GM19035 (cell line): ENCODE measurements around the gene TMEM154.
"Not testable (repeated sequence)": the region's sequence is repeated elsewhere in the genome, so short reads cannot be mapped to it uniquely, and the experiment has no call there.

Experiments
- ATAC-seq: cut with Tn5 transposase; IDR thresholded peaks from one replicate; pipeline ENCODE4 v1.9.1; 2021; ENCODE audit not compliant: unreplicated experiment

Gene TMEM154

DNA sequence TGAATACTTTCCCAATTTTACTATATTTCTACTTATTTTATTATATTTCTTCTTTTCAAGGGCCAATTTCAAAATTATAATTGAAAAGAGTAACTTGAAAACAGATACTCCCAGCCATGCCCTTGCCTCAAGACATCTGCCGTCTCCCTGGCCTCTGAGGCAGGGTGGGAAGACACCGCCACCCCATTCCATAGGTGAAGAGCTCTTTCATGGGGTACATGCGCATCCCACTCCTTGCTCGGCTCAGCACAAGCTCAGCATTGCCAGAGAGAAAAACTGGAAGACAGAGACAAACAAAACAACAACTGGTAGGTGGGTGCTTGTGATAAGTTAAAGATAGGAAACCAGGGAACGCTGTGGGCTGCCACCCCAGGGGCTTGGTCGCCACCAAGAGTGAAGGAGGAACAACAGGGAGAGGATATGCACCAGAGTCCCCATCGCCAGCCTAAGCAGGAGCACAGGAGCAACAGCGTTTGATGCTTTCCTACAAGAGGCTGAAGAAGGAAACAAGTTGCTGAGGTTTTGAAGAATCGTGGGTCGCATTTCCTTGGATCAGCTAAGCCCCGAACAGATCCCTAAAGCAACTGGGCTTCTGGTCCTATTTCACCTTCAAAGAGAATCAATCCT is 11.3 kb downstream of the TMEM154 start:
- ATAC-seq = no peak

- ATAC-seq = no peak
Measured at GRCh38 chr4:152667781-152668180, 12.0 kb downstream of the TMEM154 start.

DNA sequence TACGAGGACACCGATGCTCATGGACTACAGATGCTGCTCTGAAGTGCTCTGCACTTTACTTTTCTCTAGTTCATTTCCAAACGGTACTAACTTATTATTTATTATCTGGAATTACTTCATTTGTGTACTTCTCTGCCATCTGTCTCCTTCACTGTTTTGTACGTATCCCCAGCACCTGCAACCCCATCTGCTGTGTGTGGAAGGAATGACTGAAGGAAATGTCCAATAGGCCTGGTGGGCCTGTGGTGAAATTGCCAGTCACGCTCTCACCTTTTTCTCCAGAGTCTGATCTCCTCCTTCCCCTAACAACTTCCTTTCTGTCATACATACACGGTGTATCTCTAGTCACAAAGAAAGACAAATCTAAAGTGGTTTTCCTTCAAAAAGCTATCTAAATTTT is 12.9 kb downstream of the TMEM154 start:
- no peak for ATAC-seq

DNA sequence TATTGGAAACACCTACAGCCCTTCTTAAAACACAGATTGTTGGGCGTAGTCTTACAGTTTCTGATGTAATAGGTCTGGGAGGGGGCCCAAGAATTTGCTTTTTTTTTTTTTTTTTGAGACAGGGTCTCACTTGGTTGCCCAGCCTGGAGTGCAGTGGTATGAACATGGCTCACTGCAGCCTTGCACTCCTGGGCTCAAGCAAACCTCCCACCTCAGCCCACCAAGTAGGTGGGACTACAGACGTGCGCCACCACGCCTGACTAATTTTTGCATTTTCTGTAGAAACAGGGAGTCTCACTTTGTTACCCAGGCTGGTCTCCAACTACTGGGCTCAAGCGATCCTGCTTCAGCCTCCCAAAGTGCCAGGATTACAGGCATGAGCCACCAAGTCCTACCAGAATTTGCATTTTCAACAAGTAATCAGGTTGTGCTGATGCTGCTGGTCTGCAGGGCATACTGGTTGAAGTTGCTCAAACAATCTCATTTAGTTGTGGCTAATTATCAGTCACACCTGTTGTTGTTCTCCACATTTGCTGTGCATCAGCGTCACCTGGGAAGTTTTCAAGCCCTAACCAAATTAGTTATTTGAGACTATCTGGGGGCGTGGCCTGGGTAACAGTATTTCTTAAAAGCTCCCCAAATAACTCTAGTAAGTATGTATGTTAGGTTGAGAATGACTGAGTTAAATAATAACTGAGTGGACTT is 14.0 kb downstream of the TMEM154 start:
- ATAC-seq = no peak

DNA sequence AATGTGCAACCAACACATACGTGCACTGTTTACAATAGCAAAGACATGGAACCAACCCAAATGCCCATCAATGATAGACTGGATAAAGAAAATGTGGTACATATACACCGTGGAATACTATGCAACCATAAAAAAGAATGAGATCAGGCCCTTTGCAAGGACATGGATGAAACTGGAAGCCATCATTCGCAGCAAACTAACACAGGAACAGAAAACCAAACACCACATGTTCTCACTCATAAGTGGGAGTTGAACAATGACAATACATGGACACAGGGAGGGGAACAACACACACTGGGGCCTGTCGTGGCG is 15.8 kb downstream of the TMEM154 start:
- not testable (repeated sequence) for ATAC-seq

DNA sequence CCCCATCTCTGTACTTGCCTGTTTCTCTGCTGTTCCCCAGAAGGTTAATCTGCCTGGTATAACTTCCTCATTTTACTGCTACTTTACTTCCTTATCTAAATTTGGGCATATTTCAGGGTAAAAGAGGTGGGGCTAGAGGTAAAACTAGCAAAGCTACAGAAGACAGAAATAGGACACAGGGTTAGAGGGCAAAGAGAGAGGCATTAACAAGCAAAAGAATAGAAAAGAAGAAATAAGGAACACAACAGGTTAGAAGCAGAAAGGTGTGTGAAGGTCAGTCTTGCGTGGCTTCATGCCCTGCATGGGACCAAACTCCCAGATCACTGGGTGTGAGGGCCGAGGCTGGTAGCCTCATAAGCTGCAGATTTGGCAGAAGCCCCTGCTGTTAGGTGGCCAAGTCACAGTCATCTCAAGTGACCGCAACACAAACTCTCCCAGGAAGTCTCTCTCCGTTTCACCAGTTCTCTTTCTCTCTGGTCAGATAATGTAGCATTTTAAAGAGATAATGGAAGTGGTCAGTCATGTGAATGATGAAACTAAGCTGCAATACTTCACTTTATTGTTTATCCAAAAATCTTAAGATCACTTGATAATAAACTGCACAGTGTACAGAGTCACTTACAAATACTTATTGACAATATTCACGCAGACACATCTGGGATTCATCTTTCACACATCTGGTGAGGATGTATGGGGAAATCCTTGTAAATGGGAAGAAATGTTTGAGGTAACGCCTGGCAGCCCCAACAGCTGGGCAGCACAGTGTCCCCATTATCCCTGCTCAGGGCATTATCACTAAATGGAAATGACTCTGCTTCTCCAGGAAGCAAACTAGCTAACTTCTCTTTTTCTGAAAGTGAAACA is 16.4 kb downstream of the TMEM154 start:
- ATAC-seq = peak; percentile 60

DNA sequence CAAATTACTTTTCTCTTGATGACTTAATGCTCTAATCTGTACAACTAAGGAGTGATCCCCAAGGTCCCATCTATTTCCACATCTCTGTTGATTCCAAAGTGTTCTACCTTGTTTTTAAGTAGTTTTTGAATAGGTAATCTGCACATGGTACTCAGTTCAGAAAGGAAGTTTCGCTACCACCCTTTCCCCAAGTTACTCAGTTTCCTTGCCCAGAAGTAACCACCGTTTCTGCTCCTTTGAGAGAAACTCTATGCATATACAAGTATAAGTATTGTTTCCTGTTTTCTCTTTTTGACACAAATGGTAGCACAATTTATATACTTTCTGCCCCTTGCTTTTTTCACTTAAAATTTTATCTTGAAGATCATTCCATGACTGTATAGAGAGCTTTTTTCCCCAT is 18.1 kb downstream of the TMEM154 start:
- ATAC-seq = no peak

- no peak for ATAC-seq
Measured at GRCh38 chr4:152660526-152660925, 19.3 kb downstream of the TMEM154 start.

GRCh38 chr4:152659806-152660205 is 20.0 kb downstream of the TMEM154 start:
- no peak for ATAC-seq

- ATAC-seq = no peak
Measured at GRCh38 chr4:152657657-152658056, 22.1 kb downstream of the TMEM154 start.

DNA sequence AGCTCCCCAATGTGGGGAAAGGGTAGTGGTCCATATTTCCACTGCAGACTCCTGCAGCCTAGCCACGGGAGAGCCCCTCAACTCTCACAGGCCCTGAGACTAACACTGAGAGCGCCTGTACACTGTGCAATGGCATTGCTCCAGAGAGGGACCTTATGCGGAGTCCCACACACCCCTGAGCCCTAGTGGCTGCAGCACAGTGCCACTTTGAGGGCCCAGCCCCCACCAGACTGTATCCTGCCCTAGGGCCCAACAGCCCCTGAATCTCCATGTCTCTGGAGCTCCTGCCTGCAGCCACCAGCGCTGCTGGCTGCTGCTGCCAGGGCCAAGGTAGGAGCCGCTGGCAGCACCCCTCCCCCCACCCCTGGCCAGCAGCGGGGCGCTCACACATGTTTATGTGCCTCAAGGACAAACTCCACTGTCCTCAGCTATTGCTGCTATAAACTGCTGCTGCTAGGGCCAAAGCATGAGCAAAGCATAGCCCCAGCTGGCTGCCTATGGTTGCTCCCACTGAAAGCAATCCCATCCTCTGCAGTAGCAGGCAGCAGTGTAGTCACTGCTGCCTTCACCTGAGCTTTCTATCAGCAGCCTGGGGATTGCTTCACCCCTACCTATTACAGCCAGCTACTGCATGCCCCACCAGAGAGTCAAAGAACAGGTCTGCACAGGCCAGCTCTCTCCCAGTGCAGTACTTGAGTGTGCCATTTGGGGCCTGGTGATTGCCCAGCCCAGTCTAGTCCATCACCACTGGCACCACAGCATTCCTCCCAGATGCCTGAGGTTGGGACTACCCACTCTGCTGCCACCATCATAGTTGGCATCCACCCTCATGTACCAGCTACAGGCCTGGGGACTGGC is 24.3 kb downstream of the TMEM154 start:
- ATAC-seq = no peak

DNA sequence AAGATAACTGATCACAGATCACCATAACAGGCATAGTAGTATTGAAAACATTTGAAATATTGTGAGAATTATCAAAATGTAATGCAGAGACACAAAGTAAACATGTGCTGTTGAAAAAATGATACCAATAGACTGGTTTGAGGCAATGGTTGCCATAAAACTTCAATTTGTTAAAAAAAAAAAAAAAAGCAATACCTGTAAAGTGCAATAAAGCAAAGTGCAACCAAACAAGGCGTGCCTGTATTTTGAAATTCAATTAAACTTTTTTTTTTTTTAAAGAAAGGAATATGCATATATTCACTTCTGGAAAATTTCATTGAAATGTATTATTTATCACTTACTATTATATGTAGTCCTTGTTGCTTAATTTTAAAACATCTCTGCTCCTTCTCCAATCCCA is 27.7 kb downstream of the TMEM154 start:
- ATAC-seq = no peak

DNA sequence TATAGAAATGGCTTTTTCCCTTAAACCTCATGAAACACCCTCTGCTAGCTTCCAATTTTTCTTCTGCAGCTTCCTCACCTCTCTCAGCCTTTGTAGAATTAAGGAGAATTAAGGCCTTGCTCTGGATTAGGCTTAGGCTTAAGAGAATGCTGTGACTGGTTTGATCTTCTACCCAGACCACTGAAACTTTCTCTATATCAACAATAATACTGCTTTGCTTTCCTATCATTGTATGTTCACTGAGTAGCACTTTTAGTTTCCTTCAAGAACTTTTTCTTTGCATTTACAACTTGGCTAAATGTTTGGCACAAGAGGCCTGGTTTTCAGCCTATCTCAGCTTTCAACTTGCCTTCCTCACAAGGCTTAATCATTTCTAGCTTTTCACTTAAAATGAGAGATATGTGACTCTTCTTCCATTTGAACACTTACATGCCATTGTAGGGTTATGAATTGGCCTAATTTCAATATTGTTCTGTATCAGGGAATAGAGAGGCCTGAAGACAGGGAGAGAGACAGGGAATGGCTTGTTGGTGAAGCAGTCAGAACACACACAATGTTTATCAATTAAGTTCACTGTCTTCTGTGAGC is 28.2 kb downstream of the TMEM154 start:
- ATAC-seq = no peak

DNA sequence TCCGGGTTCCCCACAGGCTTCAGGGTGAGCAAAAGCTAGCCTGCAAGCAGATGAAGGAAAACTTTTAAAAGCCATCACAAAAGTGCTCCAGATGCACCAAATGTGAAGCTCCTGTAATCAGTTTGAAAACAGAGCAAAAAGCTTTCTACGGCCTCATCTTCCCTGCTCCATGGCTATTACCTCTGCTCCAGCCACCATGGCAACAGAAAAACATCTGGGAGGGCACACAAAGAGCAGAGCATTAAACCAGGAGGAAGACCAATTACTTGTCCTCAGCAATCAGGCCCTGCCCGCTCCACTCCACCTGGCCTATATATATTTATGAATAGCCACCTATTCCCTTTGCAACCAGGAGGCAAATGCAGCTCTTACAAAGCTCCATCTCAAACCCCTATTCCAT is 33.6 kb downstream of the TMEM154 start:
- ATAC-seq = no peak

DNA sequence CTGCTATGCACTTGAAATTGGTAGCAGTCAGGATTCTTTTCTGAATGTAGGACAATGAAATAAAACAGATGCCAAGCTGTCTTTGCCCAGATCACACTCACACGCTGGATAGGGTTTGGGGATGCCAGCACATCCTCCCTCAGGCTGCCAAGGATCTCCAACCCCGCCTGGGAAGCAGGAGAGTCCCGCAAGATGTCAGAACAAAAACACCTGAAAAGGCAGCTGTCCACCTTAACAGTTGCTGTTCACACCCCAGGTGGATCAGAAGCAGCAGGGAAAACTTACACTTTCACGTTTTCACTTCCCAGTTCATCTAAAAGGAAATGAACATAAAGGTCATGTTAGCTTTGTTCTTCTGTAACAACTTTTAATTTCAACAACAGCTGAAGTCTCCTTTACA is 35.7 kb downstream of the TMEM154 start:
- ATAC-seq = no peak

- peak; percentile 89 for ATAC-seq
Measured at GRCh38 chr4:152643153-152644035, 36.4 kb downstream of the TMEM154 start.

- no peak for ATAC-seq
Measured at GRCh38 chr4:152640058-152640921, 39.5 kb downstream of the TMEM154 start.

GRCh38 chr4:152635851-152636250 is 43.9 kb downstream of the TMEM154 start:
- no peak for ATAC-seq
